Stimulated activated CD4-positive, alpha-beta T cell treated with anti-CD3 and anti-CD28 coated beads, Interleukin-2, amount 100 ng/mL, for 4 hours (primary cell): ENCODE data around the gene SIL1.

Experiments
- DNase-seq: peaks from one replicate; pipeline ENCODE4 v3.0.0-alpha.2; 2020; ENCODE audit warnings: low read depth

SIL1 gene

GRCh38 chr5:138918686-138919085 lies 279.5 kb downstream of the SIL1 start:
- DNase-seq = no peak

GRCh38 chr5:138914338-138914737 lies 283.8 kb downstream of the SIL1 start:
- no peak for DNase-seq

DNA sequence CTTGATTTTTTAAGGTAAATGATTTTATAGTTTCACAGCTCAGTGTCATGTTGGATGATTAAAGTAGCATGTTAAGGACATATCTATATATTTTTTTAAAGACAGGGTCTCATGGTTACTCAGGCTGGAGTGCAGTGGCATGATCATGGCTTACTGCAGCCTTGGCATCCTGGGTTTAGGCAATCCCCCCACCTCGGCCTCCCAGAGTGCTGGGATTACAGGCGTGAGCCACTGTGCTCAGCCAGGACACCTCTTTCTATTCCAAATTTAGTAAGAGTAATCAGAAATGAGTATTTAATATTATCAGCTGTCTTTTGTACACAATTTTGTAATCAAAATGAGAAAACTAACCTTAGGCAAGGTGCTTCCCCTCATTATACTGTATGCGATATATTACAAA lies 284.4 kb downstream of the SIL1 start:
- DNase-seq = no peak

GRCh38 chr5:138912093-138912492 lies 286.1 kb downstream of the SIL1 start:
- no peak for DNase-seq

DNA sequence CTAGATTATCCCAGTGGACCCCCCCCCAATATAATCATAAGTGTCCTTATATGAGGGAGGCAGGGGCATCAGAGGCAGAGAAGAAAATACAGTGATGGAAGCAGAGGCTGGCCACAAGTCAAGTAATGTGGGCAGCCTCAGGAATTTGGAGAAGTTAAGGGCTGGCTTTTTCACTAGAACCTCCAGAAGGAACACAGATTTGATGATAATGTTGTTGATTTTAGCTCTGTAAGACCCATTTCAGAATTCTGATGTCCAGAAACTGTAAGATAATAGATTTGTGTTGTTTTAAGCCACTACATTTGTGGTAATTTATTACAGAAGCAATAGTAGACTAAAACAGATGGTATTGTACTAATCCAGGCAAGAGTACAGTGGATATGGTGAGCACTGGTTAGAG lies 286.7 kb downstream of the SIL1 start:
- no peak for DNase-seq

DNA sequence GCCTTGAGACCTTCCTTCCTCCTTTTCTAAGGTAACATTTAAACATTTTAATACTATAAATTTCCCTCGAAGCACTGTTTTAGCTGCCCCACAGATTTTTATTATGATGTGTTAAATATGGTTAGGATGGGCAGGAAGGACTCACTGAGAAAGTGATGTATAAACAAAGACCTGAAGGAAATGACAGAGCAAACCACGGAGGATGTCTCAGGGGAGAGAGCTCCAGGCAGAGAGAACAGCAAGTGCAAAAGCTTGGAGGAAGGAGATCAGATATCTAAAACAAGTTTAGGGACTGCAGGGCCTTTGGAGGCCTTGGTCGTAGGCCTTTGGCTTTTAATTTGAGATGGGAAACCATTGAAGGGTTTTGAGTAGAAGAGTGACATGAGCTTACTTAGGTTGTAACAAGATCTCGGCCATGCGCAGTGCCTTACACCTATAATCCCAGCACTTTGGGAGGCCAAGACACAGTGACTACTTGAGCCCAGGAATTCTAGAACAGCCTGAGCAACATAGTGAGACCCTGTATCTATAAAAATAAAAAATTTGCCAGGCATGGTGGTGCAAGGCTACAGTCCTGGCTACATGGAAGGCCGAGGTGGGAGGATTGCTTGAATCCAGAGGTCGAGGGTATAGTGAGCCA lies 287.5 kb downstream of the SIL1 start:
- no peak for DNase-seq

DNA sequence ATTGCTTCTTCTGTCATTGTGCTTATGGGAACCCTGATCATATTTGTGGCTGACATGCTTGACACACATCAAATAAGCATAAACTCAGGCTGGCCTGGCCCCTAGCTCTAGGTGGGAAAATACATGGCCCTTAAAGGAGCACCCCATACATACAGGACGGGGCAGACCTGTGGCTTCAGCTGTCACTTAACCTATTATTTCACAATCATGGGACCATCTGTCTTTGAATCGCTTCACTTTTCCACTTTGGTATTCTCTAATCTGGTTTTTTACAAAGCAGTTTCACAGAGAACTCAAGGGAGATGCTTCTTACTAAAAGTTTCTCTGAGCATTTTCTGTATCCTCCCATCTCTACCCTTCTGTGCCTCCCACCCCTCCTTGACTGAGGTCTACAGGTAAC lies 288.4 kb downstream of the SIL1 start:
- DNase-seq = no peak

- DNase-seq = no peak
Observed at GRCh38 chr5:138905541-138905940, 292.6 kb downstream of the SIL1 start.

GRCh38 chr5:138903130-138903775 lies 294.9 kb downstream of the SIL1 start:
- DNase-seq = no peak

- DNase-seq = no peak
Observed at GRCh38 chr5:138901716-138902115, 296.5 kb downstream of the SIL1 start.

DNA sequence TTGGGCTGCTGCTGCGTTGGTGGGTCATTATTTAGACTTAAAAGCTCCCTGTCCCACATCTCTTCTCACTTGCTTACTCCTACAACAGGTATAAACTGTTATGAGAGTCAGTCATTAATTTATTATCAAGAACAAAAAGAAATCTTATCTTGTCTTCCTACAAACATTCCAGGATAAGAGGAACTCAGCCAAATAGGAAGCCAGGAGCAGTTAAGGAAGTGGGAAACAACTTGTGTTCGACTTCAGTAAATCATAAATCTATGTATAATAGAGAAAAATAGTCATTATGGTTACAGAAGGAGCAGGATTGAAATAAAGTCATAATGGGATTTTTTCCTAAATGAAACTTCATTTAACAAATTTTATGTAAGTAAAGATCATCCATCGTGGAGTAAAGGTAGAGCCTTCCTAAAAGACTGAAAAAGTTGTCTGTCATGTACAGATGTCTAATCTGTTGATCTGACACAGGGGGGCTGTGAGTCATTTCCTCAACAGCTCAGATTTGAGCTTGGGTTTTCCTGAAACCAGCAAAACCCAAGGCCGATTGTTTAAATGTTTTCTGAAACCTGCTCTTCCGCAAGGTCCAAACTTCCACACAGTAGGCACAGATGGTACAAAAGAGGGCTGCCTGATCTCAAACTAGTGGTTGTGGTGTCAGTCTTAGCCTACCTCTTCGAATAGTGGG lies 297.7 kb downstream of the SIL1 start:
- peak; percentile 6 for DNase-seq

DNA sequence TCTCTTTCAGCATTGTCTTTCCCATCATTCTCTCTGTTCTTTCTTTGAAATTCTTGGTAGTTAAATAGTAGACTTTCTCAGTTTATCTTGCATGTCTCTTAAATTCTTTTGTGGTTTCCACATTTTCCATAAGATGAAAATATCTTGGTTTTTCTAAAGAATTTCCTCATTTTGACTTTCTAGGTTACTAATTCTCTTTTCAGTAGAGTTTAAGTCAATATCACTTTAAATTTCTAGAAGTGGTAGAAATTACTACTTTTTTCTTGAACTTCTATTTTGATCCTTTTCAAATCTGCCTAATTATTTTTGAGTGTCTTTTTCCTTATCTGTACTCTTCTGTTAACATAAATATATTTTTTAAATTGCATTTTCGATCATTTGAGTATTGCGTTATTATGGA lies 299.4 kb downstream of the SIL1 start:
- DNase-seq = no peak

DNA sequence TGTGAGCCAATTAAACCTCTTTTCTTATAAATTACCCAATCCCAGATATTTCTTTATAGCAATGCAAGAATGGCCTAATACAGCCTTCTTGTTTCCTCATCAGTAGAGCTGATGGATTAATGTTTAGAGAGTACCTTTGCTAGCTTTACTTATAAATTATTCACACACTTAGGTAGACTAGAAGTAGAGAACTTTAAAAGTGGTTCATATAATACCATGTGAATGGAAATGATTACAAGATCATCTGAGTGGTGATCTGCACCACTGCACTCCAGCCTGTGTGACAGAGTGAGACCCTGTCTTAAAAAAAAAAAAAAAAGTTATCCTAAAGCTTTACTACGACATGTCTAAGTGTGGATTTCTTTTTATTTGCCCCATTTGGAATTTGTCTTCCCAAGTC lies 299.9 kb downstream of the SIL1 start:
- no peak for DNase-seq
